T-helper 1 cell treated with Interleukin-12 subunit alpha and Interleukin-12 subunit beta and Interleukin-4 antibody, amounts not matched to agents 30 ng/mL and 1 ng/mL, for 36 hours (primary cell): ENCODE results near the gene EHMT1. TPM values are rescaled to one million over a fixed set of nuclear protein-coding genes. Genes with fewer than 3 reads are reported as not detected.
"Not testable (repeated sequence)": the region's sequence is repeated elsewhere in the genome, so short reads cannot be mapped to it uniquely, and the experiment has no call there.

ENCODE experiments used
- intact Hi-C: fragments of 100-400 bp; cut with micrococcal nuclease; formaldehyde crosslinking; loops from one replicate; pipeline ENCODE4 v1.15.1; 2024
- total RNA-seq: library from RNA; stranded (reverse); gene quantifications from 2 replicates; pipeline ENCODE4 v1.2.3, GENCODE V29; 2022

Gene EHMT1
- total RNA-seq, 1 donor from 2014 or later, result 110 TPM

DNA sequence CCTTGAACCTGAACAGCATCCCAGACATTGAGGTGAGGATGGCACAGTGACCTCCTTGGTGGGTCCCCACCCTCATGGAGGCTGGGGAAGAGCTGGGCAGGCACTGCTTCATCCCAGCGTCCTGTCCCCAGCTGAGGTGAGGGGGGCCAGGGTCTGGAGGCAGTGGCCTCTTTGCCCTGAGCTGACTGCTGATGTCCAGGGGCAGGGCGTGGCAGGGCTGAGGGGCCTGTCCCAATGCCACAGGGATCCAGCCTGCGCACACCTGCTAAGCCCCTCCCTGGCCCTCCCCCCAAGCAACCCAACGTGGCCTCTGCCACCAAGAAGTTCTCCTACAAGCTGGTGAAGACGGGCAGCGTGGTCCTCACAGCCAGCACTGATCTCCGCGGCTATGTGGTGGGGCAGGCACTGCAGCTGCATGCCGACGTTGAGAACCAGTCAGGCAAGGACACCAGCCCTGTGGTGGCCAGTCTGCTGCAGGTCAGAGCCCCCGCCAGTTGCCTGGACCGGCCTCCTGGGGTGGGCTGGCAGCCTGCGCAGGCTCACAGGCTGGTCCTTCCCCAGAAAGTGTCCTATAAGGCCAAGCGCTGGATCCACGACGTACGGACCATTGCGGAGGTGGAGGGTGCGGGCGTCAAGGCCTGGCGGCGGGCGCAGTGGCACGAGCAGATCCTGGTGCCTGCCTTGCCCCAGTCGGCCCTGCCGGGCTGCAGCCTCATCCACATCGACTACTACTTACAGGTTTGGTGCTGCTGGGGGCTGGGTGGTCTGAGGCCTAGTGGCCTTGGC lies 4.9 kb upstream of the EHMT1 start:
- intact Hi-C loops, result loop anchor here (10.0 kb wide), 1 partner anchor 1499 kb away; the partner anchor contains the start of gene TMEM250

- intact Hi-C loops, result loop anchor here (10.0 kb wide), 1 partner anchor 1500 kb away; the partner anchor contains the start of gene TMEM250
Measured at GRCh38 chr9:137614631-137615386, 4.0 kb upstream of the EHMT1 start.

- intact Hi-C loops, result loop anchor here (10.0 kb wide), 1 partner anchor 1501 kb away; the partner anchor contains the start of gene TMEM250
Measured at GRCh38 chr9:137615387-137615871, 3.4 kb upstream of the EHMT1 start.

GRCh38 chr9:137619240-137620047 lies 639 bp downstream of the EHMT1 start:
- intact Hi-C loops, result loop anchor here (1.0 to 10.0 kb wide), 2 partner anchors 9 to 1505 kb away; partner anchors contain the start of gene TMEM250

DNA sequence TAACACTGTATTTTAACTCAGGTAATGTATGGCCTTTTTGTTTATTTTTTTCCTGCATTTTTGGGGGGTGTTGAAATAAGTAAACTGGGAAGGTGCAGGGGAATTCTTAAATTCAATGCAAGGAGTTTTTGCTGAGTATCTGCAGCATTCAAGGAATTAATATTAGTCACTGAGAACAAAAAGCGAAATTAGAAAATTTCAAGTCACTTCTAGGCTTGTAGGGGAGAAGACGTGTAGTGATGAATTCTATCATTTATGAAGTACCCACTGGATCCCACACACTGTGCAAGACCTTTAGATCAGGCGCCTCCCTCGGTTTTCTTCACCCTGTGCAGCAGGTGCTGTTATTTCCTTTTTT lies 1.2 kb downstream of the EHMT1 start:
- intact Hi-C loops, result no loop called here

- intact Hi-C loops, result no loop called here
Measured at GRCh38 chr9:137620581-137620980, 1.8 kb downstream of the EHMT1 start.

GRCh38 chr9:137621131-137621757 lies 2.4 kb downstream of the EHMT1 start:
- intact Hi-C loops, result loop anchor here (1.0 kb wide), 1 partner anchor 18 kb away; no protein-coding TSS in a partner anchor

DNA sequence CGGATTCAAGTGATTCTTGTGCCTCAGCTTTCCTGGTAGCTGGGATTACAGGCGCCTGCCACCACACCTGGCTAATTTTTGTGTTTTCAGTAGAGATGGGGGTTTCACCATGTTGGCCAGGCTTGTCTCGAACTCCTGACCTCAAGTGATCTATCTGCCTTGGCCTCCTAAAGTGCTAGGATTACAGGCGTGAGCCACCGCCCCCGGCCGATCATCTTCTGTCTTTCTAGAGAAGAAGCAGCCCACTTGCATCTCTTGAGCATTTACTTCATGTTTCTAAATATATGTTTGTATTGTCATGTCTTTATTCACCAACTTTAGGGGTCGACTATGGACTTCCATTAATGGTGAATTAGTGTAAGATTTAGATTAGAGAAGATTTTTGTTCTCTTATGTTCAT lies 3.4 kb downstream of the EHMT1 start:
- intact Hi-C loops, result not testable (repeated sequence)

DNA sequence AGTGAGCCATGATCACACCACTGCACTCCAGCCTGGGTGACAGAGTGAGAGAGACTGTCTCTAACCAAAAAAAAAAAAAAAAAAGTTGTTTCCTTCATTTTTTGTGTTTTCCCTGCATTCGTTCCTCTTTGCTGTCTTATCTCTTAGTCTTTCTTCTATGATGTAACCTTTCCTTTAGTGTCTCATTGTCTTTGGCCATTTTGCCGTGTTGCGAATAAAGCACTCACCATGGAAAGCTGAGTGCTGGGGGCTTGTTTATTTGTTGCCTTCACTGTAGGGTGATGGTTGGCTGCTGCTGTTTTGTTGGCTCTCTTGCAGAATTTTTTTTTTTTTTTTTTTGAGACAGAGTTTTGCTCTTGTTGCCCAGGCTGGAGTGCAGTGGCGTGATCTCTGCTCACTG lies 7.7 kb downstream of the EHMT1 start:
- intact Hi-C loops, result no loop called here

GRCh38 chr9:137627406-137627805 lies 8.6 kb downstream of the EHMT1 start:
- intact Hi-C loops, result not testable (repeated sequence)

DNA sequence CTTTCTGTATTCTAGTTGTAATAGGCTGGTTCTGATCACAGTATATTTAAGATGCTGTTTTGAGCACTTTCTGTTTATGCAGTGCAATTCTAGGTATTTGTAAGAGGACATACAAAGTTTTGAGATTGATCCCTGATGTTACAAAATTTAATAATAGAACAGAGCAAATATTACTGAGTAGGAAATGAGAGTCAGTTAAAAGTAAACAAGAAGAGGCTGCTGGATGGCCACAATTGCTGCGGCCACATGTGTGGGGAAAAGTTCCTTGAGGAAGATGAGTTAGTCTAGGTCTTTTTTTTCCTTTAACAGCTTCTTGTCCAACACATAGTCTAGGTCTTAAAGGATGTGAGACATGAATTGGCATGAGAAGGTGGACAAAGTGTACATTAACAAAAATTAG lies 11.3 kb downstream of the EHMT1 start:
- intact Hi-C loops, result no loop called here

GRCh38 chr9:137630679-137631078 lies 11.9 kb downstream of the EHMT1 start:
- intact Hi-C loops, result no loop called here

GRCh38 chr9:137631345-137632229 lies 12.8 kb downstream of the EHMT1 start:
- intact Hi-C loops, result no loop called here

- intact Hi-C loops, result no loop called here
Measured at GRCh38 chr9:137632230-137633161, 13.7 kb downstream of the EHMT1 start.

DNA sequence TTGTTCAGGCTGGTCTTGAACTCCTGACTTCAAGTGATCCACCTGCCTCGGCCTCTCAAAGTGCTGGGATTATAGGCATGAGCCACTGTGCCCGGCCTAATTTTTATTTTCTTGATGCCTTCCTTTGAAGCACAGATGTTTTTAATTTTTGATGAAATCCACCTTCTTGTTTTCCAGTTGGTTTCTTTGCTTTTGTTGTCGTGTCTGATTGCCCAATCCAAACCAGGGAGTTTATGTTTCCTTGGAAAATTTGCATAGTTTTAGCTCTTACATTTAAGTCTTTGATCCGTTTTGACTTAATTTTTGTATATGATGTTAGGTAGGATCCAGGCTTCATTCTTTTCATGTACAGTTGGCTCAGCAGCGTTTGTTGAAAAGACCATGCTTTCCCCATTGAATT lies 15.2 kb downstream of the EHMT1 start:
- intact Hi-C loops, result no loop called here

- intact Hi-C loops, result loop anchor here (1.0 kb wide), 3 partner anchors 10 to 32 kb away; no protein-coding TSS in a partner anchor
Measured at GRCh38 chr9:137638680-137639079, 19.9 kb downstream of the EHMT1 start.

DNA sequence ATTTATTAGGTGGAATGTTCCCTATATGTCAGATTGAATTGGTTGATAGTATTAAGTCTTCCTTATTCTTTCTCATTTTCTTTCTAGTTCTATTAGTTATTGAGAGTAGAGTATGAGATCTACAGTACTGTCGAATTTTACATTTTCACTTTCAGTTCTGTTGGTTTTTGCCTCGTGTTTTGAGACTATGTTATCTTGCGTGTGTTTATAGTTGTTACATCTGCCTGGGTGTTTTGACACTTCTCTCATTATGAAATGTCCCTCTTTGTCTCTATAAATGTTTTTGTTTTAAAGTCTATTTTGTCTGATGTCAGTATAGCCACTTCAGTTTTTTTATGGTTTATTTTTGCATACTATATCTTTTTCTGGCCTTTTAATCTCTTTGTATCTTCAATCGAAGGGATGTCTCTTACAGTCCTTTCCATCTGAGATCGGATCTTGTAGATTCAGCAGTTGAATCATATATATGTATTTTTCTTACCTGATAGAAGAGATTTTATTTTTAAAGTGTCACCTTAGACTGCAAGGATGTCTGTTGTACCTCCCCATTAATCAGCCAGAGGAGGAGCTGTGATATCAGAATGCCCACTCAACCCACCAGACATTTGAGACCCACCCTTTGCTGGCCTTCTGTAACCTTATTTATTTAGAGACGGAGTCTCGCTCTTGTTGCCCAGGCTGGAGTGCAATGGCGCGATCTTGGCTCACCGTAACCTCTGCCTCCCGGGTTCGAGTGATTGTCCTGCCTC lies 20.7 kb downstream of the EHMT1 start:
- intact Hi-C loops, result loop anchor here (1.0 kb wide), 3 partner anchors 11 to 33 kb away; no protein-coding TSS in a partner anchor

DNA sequence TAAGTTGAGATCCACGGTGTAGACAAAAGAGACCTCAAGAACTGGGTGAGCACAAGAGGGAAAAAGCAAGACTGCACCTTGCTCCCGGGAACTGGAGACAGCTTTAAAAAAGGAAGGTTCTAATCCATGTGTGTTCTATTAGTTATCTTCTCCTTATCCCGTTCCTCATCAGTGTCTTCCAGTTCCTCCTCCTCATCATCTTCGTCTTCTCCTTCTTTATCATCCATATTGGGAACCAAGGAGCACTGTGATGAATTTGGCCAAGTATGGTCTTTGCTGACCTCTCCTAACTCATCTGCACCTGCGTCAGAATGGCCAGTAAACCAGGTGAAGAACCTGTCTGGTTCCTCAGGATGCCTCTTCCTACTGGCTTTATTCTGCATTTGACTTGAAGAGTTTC lies 22.1 kb downstream of the EHMT1 start:
- intact Hi-C loops, result no loop called here
